Skeletal muscle satellite cell (primary cell): ENCODE data around the gene PTPRZ1.

Source experiments
- H3K27me3 ChIP-seq: 2 replicates; pipeline ENCODE4 v1.7.0; 2013; ENCODE audit warnings: low read length; ENCODE audit not compliant: control insufficient read depth, insufficient read depth
- H3K36me3 ChIP-seq: 2 replicates; pipeline ENCODE4 v1.7.0; 2013; ENCODE audit warnings: mild to moderate bottlenecking, control low read depth, low read length; ENCODE audit not compliant: insufficient read depth
- H3K4me1 ChIP-seq: 2 replicates; pipeline ENCODE4 v1.7.0; 2013; ENCODE audit warnings: low read length; ENCODE audit not compliant: control insufficient read depth, insufficient read depth
- H3K4me2 ChIP-seq: 2 replicates; pipeline ENCODE4 v1.7.0; 2013; ENCODE audit warnings: mild to moderate bottlenecking, low read length
- H3K4me3 ChIP-seq: 2 replicates; pipeline ENCODE4 v1.7.0; 2013; ENCODE audit warnings: low read length
- H3K9ac ChIP-seq: 2 replicates; pipeline ENCODE4 v1.7.0; 2013; ENCODE audit warnings: mild to moderate bottlenecking, low read depth, low read length, moderate library complexity
- H3K9me3 ChIP-seq: replicated peaks from 2 replicates; pipeline ENCODE4 v1.7.0; 2013; ENCODE audit warnings: mild to moderate bottlenecking, control low read depth, low read length

Gene PTPRZ1

GRCh38 chr7:121932768-121933167, 59.8 kb downstream of the PTPRZ1 start:
- no peak overlapping the region for H3K4me3 ChIP-seq
- no peaks in the 10 kb centered on the region for H3K9me3 ChIP-seq
- no peaks in the 10 kb centered on the region for H3K36me3 ChIP-seq
- no peak overlapping the region for H3K4me2 ChIP-seq
- no peak overlapping the region for H3K9ac ChIP-seq
- no peaks in the 10 kb centered on the region for H3K4me1 ChIP-seq
- no peaks in the 10 kb centered on the region for H3K27me3 ChIP-seq

GRCh38 chr7:121936951-121937623, 64.1 kb downstream of the PTPRZ1 start:
- Histone ChIP-seq H3K27me3 (no peaks in the 10 kb centered on the region), H3K4me1 (no peaks in the 10 kb centered on the region), H3K36me3 (no peaks in the 10 kb centered on the region), H3K4me2 (no peak overlapping the region), H3K4me3 (no peak overlapping the region), H3K9ac (no peak overlapping the region), H3K9me3 (no peaks in the 10 kb centered on the region)

GRCh38 chr7:121938429-121938996, 65.6 kb downstream of the PTPRZ1 start:
- Histone ChIP-seq H3K4me1 (no peaks in the 10 kb centered on the region), H3K4me2 (no peak overlapping the region), H3K27me3 (no peaks in the 10 kb centered on the region), H3K4me3 (no peak overlapping the region), H3K9me3 (no peaks in the 10 kb centered on the region), H3K9ac (no peak overlapping the region), H3K36me3 (no peaks in the 10 kb centered on the region)

GRCh38 chr7:121940918-121941317, 68.0 kb downstream of the PTPRZ1 start:
- H3K27me3 ChIP-seq = no peaks in the 10 kb centered on the region

GRCh38 chr7:121941830-121942229, 68.9 kb downstream of the PTPRZ1 start:
- Histone ChIP-seq H3K36me3 (no peaks in the 10 kb centered on the region), H3K4me1 (peaks cover 7% of the 10 kb centered on the region), H3K9ac (no peak overlapping the region), H3K27me3 (no peaks in the 10 kb centered on the region), H3K4me3 (no peak overlapping the region), H3K9me3 (no peaks in the 10 kb centered on the region), H3K4me2 (no peak overlapping the region)

More at GRCh38 chr7:121940918-121941317, 68.0 kb downstream of the PTPRZ1 start:
- H3K9me3 ChIP-seq = no peaks in the 10 kb centered on the region
- H3K4me1 ChIP-seq = peaks cover 7% of the 10 kb centered on the region
- no peak overlapping the region for H3K4me2 ChIP-seq
- no peak overlapping the region for H3K4me3 ChIP-seq
- H3K9ac ChIP-seq = no peak overlapping the region
- H3K36me3 ChIP-seq = no peaks in the 10 kb centered on the region

- Histone ChIP-seq H3K4me1 (peaks cover 7% of the 10 kb centered on the region), H3K27me3 (no peaks in the 10 kb centered on the region), H3K9me3 (no peaks in the 10 kb centered on the region), H3K4me3 (no peak overlapping the region), H3K4me2 (no peak overlapping the region), H3K36me3 (no peaks in the 10 kb centered on the region), H3K9ac (no peak overlapping the region)
These were observed 72.1 kb downstream of the PTPRZ1 start for GRCh38 chr7:121945066-121945465.

- H3K36me3 ChIP-seq = no peaks in the 10 kb centered on the region
- no peak overlapping the region for H3K9ac ChIP-seq
- no peaks in the 10 kb centered on the region for H3K27me3 ChIP-seq
- no peaks in the 10 kb centered on the region for H3K9me3 ChIP-seq
- no peak overlapping the region for H3K4me3 ChIP-seq
- H3K4me1 ChIP-seq = peaks cover 7% of the 10 kb centered on the region
- H3K4me2 ChIP-seq = peak overlapping the region; percentile 10
These were observed 72.7 kb downstream of the PTPRZ1 start for GRCh38 chr7:121945480-121946236.

GRCh38 chr7:121953164-121953563, 80.2 kb downstream of the PTPRZ1 start:
- H3K4me1 ChIP-seq = peaks cover 9% of the 10 kb centered on the region
- no peaks in the 10 kb centered on the region for H3K36me3 ChIP-seq
- H3K9me3 ChIP-seq = no peaks in the 10 kb centered on the region
- no peaks in the 10 kb centered on the region for H3K27me3 ChIP-seq
- no peak overlapping the region for H3K9ac ChIP-seq
- no peak overlapping the region for H3K4me3 ChIP-seq
- no peak overlapping the region for H3K4me2 ChIP-seq

GRCh38 chr7:121953601-121954000, 80.6 kb downstream of the PTPRZ1 start:
- Histone ChIP-seq H3K9me3 (no peaks in the 10 kb centered on the region), H3K4me2 (no peak overlapping the region), H3K9ac (no peak overlapping the region), H3K27me3 (no peaks in the 10 kb centered on the region), H3K36me3 (no peaks in the 10 kb centered on the region), H3K4me1 (peaks cover 9% of the 10 kb centered on the region), H3K4me3 (no peak overlapping the region)

GRCh38 chr7:121954803-121955202, 81.8 kb downstream of the PTPRZ1 start:
- Histone ChIP-seq H3K4me3 (no peak overlapping the region), H3K4me1 (peaks cover 9% of the 10 kb centered on the region), H3K27me3 (no peaks in the 10 kb centered on the region)

GRCh38 chr7:121957626-121958025, 84.7 kb downstream of the PTPRZ1 start:
- Histone ChIP-seq H3K9me3 (no peaks in the 10 kb centered on the region), H3K4me3 (no peak overlapping the region), H3K27me3 (no peaks in the 10 kb centered on the region), H3K9ac (no peak overlapping the region), H3K4me1 (peaks cover 25% of the 10 kb centered on the region), H3K4me2 (no peak overlapping the region), H3K36me3 (no peaks in the 10 kb centered on the region)

More at GRCh38 chr7:121954803-121955202, 81.8 kb downstream of the PTPRZ1 start:
- no peaks in the 10 kb centered on the region for H3K36me3 ChIP-seq
- H3K4me2 ChIP-seq = no peak overlapping the region
- no peaks in the 10 kb centered on the region for H3K9me3 ChIP-seq
- no peak overlapping the region for H3K9ac ChIP-seq
